ENCODE measurements around the gene CIROP. TPM values are rescaled to one million over a fixed set of nuclear protein-coding genes. Genes with fewer than 3 reads are reported as not detected.

CIROP gene
- total RNA-seq, 4 donors from 2014 or later: 0.19 TPM; not detected in 3

- intact Hi-C loops (cut with DNase I): no loop called here
- Histone ChIP-seq H3K27me3 (peaks cover 0 to 45% (median 0%) of the 10 kb centered on the region in 4 donors), H3K36me3 (no peaks in the 10 kb centered on the region), H3K27ac (replicated peaks in 1 of 4) (no peak within 1 kb of the TSS), H3K4me1 (peaks cover 10 to 17% (median 16%) of the 10 kb centered on the region in 4 donors), H3K9me3 (no peaks in the 10 kb centered on the region), H3K4me3 (no peak within 1 kb of the TSS)
- 63% methylated on average over 7 of the region's 32 CpGs for WGBS
- TF ChIP-seq POLR2AphosphoS5 (IDR thresholded peaks at IDR 0.05) (no peak), EP300 (IDR thresholded peaks at IDR 0.05) (no peak), CTCF (IDR thresholded peaks at IDR 0.05) (no peak), POLR2A (IDR thresholded peaks at IDR 0.05; ENCODE audit: low read depth) (no peak)
- no peak for DNase-seq (ENCODE audit: extremely low spot score)
These were observed 13.9 kb upstream of the CIROP start, which contains the start of gene CEBPE for GRCh38 chr14:23118506-23119362. CEBPE (minus strand) TSS chr14:23119255; CDS start chr14:23119091, 164 bp downstream.

- TF ChIP-seq POLR2A (IDR thresholded peaks at IDR 0.05; ENCODE audit: low read depth): no peak
- TF ChIP-seq CTCF (IDR thresholded peaks at IDR 0.05): no peak
- TF ChIP-seq POLR2AphosphoS5 (IDR thresholded peaks at IDR 0.05): no peak
- TF ChIP-seq EP300 (IDR thresholded peaks at IDR 0.05): no peak
- H3K36me3 ChIP-seq: no peaks in the 10 kb centered on the region
- peaks cover 0 to 56% (median 0%) of the 10 kb centered on the region in 4 donors for H3K27me3 ChIP-seq
- no peak overlapping the region for H3K4me3 ChIP-seq
- intact Hi-C loops (cut with DNase I): no loop called here
- 92% methylated on average over 23 of the region's 32 CpGs for WGBS
- no peaks in the 10 kb centered on the region for H3K9me3 ChIP-seq
- no peak overlapping the region for H3K27ac ChIP-seq (replicated peaks in 1 of 4)
- peaks cover 8 to 20% (median 10%) of the 10 kb centered on the region in 4 donors for H3K4me1 ChIP-seq
- DNase-seq (ENCODE audit: extremely low spot score): no peak
These were observed 12.7 kb upstream of the CIROP start for GRCh38 chr14:23117371-23118020.

- 90% methylated on average over 5 of the region's 5 CpGs for WGBS
- peaks cover 0 to 58% (median 0%) of the 10 kb centered on the region in 4 donors for H3K27me3 ChIP-seq
- no peak overlapping the region for H3K4me3 ChIP-seq
These were observed 11.1 kb upstream of the CIROP start for GRCh38 chr14:23115918-23116317.

GRCh38 chr14:23115039-23115731 lies 10.4 kb upstream of the CIROP start:
- TF ChIP-seq POLR2A (IDR thresholded peaks at IDR 0.05; ENCODE audit: low read depth) (no peak), EP300 (IDR thresholded peaks at IDR 0.05) (no peak), POLR2AphosphoS5 (IDR thresholded peaks at IDR 0.05) (no peak), CTCF (IDR thresholded peaks at IDR 0.05) (no peak)
- H3K4me1 ChIP-seq: peaks cover 0 to 6% (median 0%) of the 10 kb centered on the region in 4 donors
- intact Hi-C loops (cut with DNase I): no loop called here
- peaks cover 0 to 58% (median 0%) of the 10 kb centered on the region in 4 donors for H3K27me3 ChIP-seq
- no peaks in the 10 kb centered on the region for H3K9me3 ChIP-seq
- H3K27ac ChIP-seq (replicated peaks in 1 of 4): no peak overlapping the region
- WGBS: 65% methylated on average over 7 of the region's 10 CpGs
- H3K36me3 ChIP-seq: no peaks in the 10 kb centered on the region
- no peak for DNase-seq (ENCODE audit: extremely low spot score)
- no peak overlapping the region for H3K4me3 ChIP-seq

More at GRCh38 chr14:23115918-23116317, 11.1 kb upstream of the CIROP start:
- Histone ChIP-seq H3K36me3 (no peaks in the 10 kb centered on the region), H3K9me3 (no peaks in the 10 kb centered on the region), H3K27ac (replicated peaks in 1 of 4) (no peak overlapping the region), H3K4me1 (peaks cover under 1 to 7% (median 1%) of the 10 kb centered on the region in 4 donors)
- DNase-seq (ENCODE audit: extremely low spot score): no peak
- intact Hi-C loops (cut with DNase I): no loop called here
- no peak for TF ChIP-seq POLR2A (IDR thresholded peaks at IDR 0.05; ENCODE audit: low read depth)
- TF ChIP-seq EP300 (IDR thresholded peaks at IDR 0.05): no peak
- no peak for TF ChIP-seq POLR2AphosphoS5 (IDR thresholded peaks at IDR 0.05)
- no peak for TF ChIP-seq CTCF (IDR thresholded peaks at IDR 0.05)
